ENCODE measurements around the gene EEFSEC. TPM values are rescaled to one million over a fixed set of nuclear protein-coding genes. Genes with fewer than 3 reads are reported as not detected.
A peak's percentile ranks its signal among the peaks of the same experiment; 100 is the strongest.

EEFSEC gene
- 10 to 100 TPM; 19.2 to 19.6 TPM for total RNA-seq

GRCh38 chr3:128153156-128154041 is at the start of gene EEFSEC:
Gene EEFSEC, plus strand, starts transcription at chr3:128153481. Its CDS starts 27 bp downstream, at chr3:128153508.
- CTCF ChIA-PET: interaction anchor here (1.0 to 2.9 kb wide), 3 partner anchors 20 to 25 kb away, joined by 3 to 13 read pairs (median 3); no protein-coding TSS in a partner anchor
- TF ChIP-seq, protein P1, sequence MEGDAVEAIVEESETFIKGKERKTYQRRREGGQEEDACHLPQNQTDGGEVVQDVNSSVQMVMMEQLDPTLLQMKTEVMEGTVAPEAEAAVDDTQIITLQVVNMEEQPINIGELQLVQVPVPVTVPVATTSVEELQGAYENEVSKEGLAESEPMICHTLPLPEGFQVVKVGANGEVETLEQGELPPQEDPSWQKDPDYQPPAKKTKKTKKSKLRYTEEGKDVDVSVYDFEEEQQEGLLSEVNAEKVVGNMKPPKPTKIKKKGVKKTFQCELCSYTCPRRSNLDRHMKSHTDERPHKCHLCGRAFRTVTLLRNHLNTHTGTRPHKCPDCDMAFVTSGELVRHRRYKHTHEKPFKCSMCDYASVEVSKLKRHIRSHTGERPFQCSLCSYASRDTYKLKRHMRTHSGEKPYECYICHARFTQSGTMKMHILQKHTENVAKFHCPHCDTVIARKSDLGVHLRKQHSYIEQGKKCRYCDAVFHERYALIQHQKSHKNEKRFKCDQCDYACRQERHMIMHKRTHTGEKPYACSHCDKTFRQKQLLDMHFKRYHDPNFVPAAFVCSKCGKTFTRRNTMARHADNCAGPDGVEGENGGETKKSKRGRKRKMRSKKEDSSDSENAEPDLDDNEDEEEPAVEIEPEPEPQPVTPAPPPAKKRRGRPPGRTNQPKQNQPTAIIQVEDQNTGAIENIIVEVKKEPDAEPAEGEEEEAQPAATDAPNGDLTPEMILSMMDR (IDR thresholded peaks at IDR 0.05): no peak
- H3K36me3 Mint-ChIP-seq (ENCODE audit: low read depth): peaks cover 25% of the 10 kb centered on the region
- peak within 1 kb of the TSS; percentile 80 for H3K4me3 Mint-ChIP-seq
- H3K4me1 Mint-ChIP-seq (ENCODE audit: low read depth): peaks cover 12% of the 10 kb centered on the region
- ATAC-seq: peak; percentile 94
- intact Hi-C loops (cut with micrococcal nuclease): no loop called here
- POLR2A ChIA-PET: interaction anchor here (0.6 to 2.9 kb wide), 9 partner anchors 9 to 153 kb away, joined by 3 to 20 read pairs (median 3); partner anchors contain the start of gene RUVBL1
- H3K27me3 Mint-ChIP-seq: no peaks in the 10 kb centered on the region
- DNase-seq: peak; percentile 85
- H3K9me3 Mint-ChIP-seq: peaks cover 3% of the 10 kb centered on the region
- H3K27ac Mint-ChIP-seq: peak within 1 kb of the TSS; percentile 97

GRCh38 chr3:128107834-128108233 is 45.4 kb upstream of the EEFSEC start:
- peaks cover 56% of the 10 kb centered on the region for H3K36me3 Mint-ChIP-seq (ENCODE audit: low read depth)
- no peak for ATAC-seq
- CTCF ChIA-PET: interaction anchor here (1.3 kb wide), 1 partner anchor 25 kb away, joined by 3 read pairs; no protein-coding TSS in a partner anchor
- no peaks in the 10 kb centered on the region for H3K9me3 Mint-ChIP-seq
- no peak for DNase-seq
- H3K4me3 Mint-ChIP-seq: no peak overlapping the region
- no peak overlapping the region for H3K27ac Mint-ChIP-seq
- no peaks in the 10 kb centered on the region for H3K27me3 Mint-ChIP-seq
- TF ChIP-seq, protein P1 (IDR thresholded peaks at IDR 0.05): no peak
- POLR2A ChIA-PET: no interaction called here
- H3K4me1 Mint-ChIP-seq (ENCODE audit: low read depth): peaks cover 19% of the 10 kb centered on the region
- intact Hi-C loops (cut with micrococcal nuclease): no loop called here

- Mint-ChIP-seq H3K27ac (peak overlapping the region; percentile 97), H3K4me1 (ENCODE audit: low read depth) (peaks cover 45% of the 10 kb centered on the region), H3K4me3 (no peak overlapping the region), H3K9me3 (no peaks in the 10 kb centered on the region), H3K27me3 (no peaks in the 10 kb centered on the region), H3K36me3 (ENCODE audit: low read depth) (peaks cover 66% of the 10 kb centered on the region)
- ChIA-PET CTCF (interaction anchor here (1.2 to 2.2 kb wide), 5 partner anchors 12 to 35 kb away, joined by 4 to 10 read pairs (median 5); partner anchors contain the start of gene RUVBL1), POLR2A (interaction anchor here (3.9 kb wide), 1 partner anchor 12 kb away, joined by 30 read pairs; the partner anchor contains the start of gene RUVBL1)
- ATAC-seq (no peak), DNase-seq (no peak)
- TF ChIP-seq, protein P1 (IDR thresholded peaks at IDR 0.05): no peak
- intact Hi-C loops (cut with micrococcal nuclease): no loop called here
Measured at GRCh38 chr3:128111147-128111546, 42.1 kb upstream of the EEFSEC start.

- no peaks in the 10 kb centered on the region for H3K9me3 Mint-ChIP-seq
- H3K4me1 Mint-ChIP-seq (ENCODE audit: low read depth): peaks cover 44% of the 10 kb centered on the region
- TF ChIP-seq, protein P1 (IDR thresholded peaks at IDR 0.05): no peak
- peak; percentile 97 for ATAC-seq
- no peaks in the 10 kb centered on the region for H3K27me3 Mint-ChIP-seq
- peak overlapping the region; percentile 97 for H3K27ac Mint-ChIP-seq
- DNase-seq: peak; percentile 70
- intact Hi-C loops (cut with micrococcal nuclease): no loop called here
- H3K4me3 Mint-ChIP-seq: peak overlapping the region; percentile 18
- peaks cover 66% of the 10 kb centered on the region for H3K36me3 Mint-ChIP-seq (ENCODE audit: low read depth)
- ChIA-PET POLR2A (interaction anchor here (0.5 to 3.9 kb wide), 4 partner anchors 11 to 700 kb away, joined by 3 to 30 read pairs (median 3); partner anchors contain the start of genes RUVBL1 and TPRA1), CTCF (interaction anchor here (0.7 to 1.8 kb wide), 7 partner anchors 8 to 59 kb away, joined by 3 to 6 read pairs (median 4); no protein-coding TSS in a partner anchor)
Measured at GRCh38 chr3:128112357-128112968, 40.8 kb upstream of the EEFSEC start.
